Testis (tissue), 3 donors: ENCODE measurements around the gene MAGEL2. TPM values are rescaled to one million over a fixed set of nuclear protein-coding genes. Genes with fewer than 3 reads are reported as not detected.

Experiments used
- DNase-seq: peaks from one replicate; pipeline ENCODE4 v3.0.0-alpha.2; 2019
- H3K27ac ChIP-seq, 2 donors: fragments of 200-600 bp; sonication (generic); one replicate each; pipeline ENCODE4 v1.5.1; 2019
- H3K27me3 ChIP-seq: fragments of 200-600 bp; sonication (generic); one replicate; pipeline ENCODE4 v1.5.1; 2019
- H3K36me3 ChIP-seq: fragments of 200-600 bp; sonication (generic); one replicate; pipeline ENCODE4 v1.5.1; 2017; ENCODE audit warnings: low read depth; ENCODE audit errors: missing control alignments
- H3K4me1 ChIP-seq: fragments of 200-600 bp; sonication (generic); one replicate; pipeline ENCODE4 v1.5.1; 2019
- H3K4me3 ChIP-seq, 2 donors: fragments of 200-600 bp; sonication (generic); one replicate each; pipeline ENCODE4 v1.5.1; 2017 to 2019
- H3K9me3 ChIP-seq: fragments of 200-600 bp; sonication (generic); one replicate; pipeline ENCODE4 v1.5.1; 2017
- CTCF ChIP-seq, 3 experiments: fragments of 450-650 bp in 2 of 3; fragments of 200-600 bp in 1 of 3; sonication (generic) in 1 of 3; IDR thresholded peaks; one replicate each; pipeline ENCODE4 v1.5.1; 2016 to 2019; ENCODE audit warnings: antibody characterized with exemption in 3 of 3, mild to moderate bottlenecking in 2 of 3, moderate library complexity in 1 of 3
- POLR2A ChIP-seq: fragments of 450-650 bp; IDR thresholded peaks from one replicate; pipeline ENCODE4 v1.6.1; 2017; ENCODE audit warnings: antibody characterized with exemption, mild to moderate bottlenecking, moderate library complexity
- WGBS, 2 donors: methylation state at CpG; one replicate each; pipeline ENCODE4 v1.1.5; 2018; 5-methylcytosine and 5-hydroxymethylcytosine counted together
- intact Hi-C: fragments of 100-400 bp; cut with DNase I; formaldehyde crosslinking; loops from one replicate; pipeline ENCODE4 v1.15.1; 2023; ENCODE audit warnings: low total_unique reads
- polyA plus RNA-seq: library from polyadenylated mRNA; stranded (reverse); fragments of 350-450 nt; fragmentation: Illumina TruSeq; extraction: RNeasy Lipid Tissue Mini Kit (QIAGEN cat#74804); gene quantifications from one replicate; pipeline ENCODE4 v1.2.3, GENCODE V29; 2014; ENCODE audit warnings: low read depth, low replicate concordance; ENCODE audit not compliant: insufficient read depth
- total RNA-seq, 2 donors: library from RNA; depleted of rRNA; stranded (reverse); fragments of >200 nt; gene quantifications; one replicate each; pipeline ENCODE4 v1.2.3, GENCODE V29; 2016

Gene MAGEL2
- total and polyA plus RNA-seq, 3 donors from 2014 or later: 1.9 to 5.8 (median 3.5) TPM

GRCh38 chr15:23663232-23663631 lies 15.6 kb upstream of the MAGEL2 start:
- Histone ChIP-seq H3K27me3 (no peaks in the 10 kb centered on the region), H3K4me3 (no peak overlapping the region), H3K27ac (no peak overlapping the region), H3K36me3 (no peaks in the 10 kb centered on the region), H3K4me1 (no peaks in the 10 kb centered on the region), H3K9me3 (no peaks in the 10 kb centered on the region)
- no peak for DNase-seq
- intact Hi-C loops: no loop called here
- WGBS, 2 donors: 58 to 84% methylated on average over 2 of the region's 2 CpGs
- TF ChIP-seq CTCF (IDR thresholded peaks at IDR 0.05): no peak
- TF ChIP-seq POLR2A: no peak

GRCh38 chr15:23648920-23649515 lies 1.4 kb upstream of the MAGEL2 start:
- WGBS, 2 donors: 25 to 32% methylated on average over 6 of the region's 6 CpGs
- Histone ChIP-seq H3K9me3 (no peaks in the 10 kb centered on the region), H3K27me3 (no peaks in the 10 kb centered on the region), H3K36me3 (no peaks in the 10 kb centered on the region), H3K4me3 (no peak overlapping the region), H3K4me1 (no peaks in the 10 kb centered on the region), H3K27ac (no peak overlapping the region)
- TF ChIP-seq CTCF (IDR thresholded peaks at IDR 0.05) (peak; percentile 22 to 70 (median 47)), POLR2A (no peak)
- intact Hi-C loops: loop anchor here (10.0 kb wide), 1 partner anchor 216 kb away; no protein-coding TSS in a partner anchor
- peak; percentile 79 for DNase-seq

- H3K4me3 ChIP-seq: peak overlapping the region; percentile 26 to 27
- H3K9me3 ChIP-seq: no peaks in the 10 kb centered on the region
- H3K36me3 ChIP-seq: no peaks in the 10 kb centered on the region
- intact Hi-C loops: loop anchor here (10.0 kb wide), 1 partner anchor 218 kb away; no protein-coding TSS in a partner anchor
- no peak for DNase-seq
- no peak overlapping the region for H3K27ac ChIP-seq
- H3K27me3 ChIP-seq: no peaks in the 10 kb centered on the region
- TF ChIP-seq POLR2A: no peak
- no peak for TF ChIP-seq CTCF (IDR thresholded peaks at IDR 0.05)
- WGBS, 2 donors: 47 to 79% methylated on average over 17 of the region's 17 CpGs
- no peaks in the 10 kb centered on the region for H3K4me1 ChIP-seq
These were observed 719 bp downstream of the MAGEL2 start for GRCh38 chr15:23647001-23647295.

GRCh38 chr15:23646165-23647000 lies 1.3 kb downstream of the MAGEL2 start:
- no peak for TF ChIP-seq POLR2A
- no peak for TF ChIP-seq CTCF (IDR thresholded peaks at IDR 0.05)
- intact Hi-C loops: loop anchor here (10.0 kb wide), 1 partner anchor 218 kb away; no protein-coding TSS in a partner anchor
- Histone ChIP-seq H3K36me3 (no peaks in the 10 kb centered on the region), H3K27ac (no peak overlapping the region), H3K4me1 (no peaks in the 10 kb centered on the region), H3K4me3 (peak overlapping the region in 1 of 2 donors; percentile 27), H3K27me3 (no peaks in the 10 kb centered on the region), H3K9me3 (no peaks in the 10 kb centered on the region)
- WGBS, 2 donors: 71 to 79% methylated on average over 22 to 47 of the region's 51 CpGs
- no peak for DNase-seq
